ENCODE results near the gene FUT3. TPM values are rescaled to one million over a fixed set of nuclear protein-coding genes. Genes with fewer than 3 reads are reported as not detected.

FUT3 gene
- total and polyA plus RNA-seq, 9 of the 15 experiments (the other 6 are each of a cell fraction or from before 2014, with no cell fraction given), result 0.09 TPM; not detected in 8

DNA sequence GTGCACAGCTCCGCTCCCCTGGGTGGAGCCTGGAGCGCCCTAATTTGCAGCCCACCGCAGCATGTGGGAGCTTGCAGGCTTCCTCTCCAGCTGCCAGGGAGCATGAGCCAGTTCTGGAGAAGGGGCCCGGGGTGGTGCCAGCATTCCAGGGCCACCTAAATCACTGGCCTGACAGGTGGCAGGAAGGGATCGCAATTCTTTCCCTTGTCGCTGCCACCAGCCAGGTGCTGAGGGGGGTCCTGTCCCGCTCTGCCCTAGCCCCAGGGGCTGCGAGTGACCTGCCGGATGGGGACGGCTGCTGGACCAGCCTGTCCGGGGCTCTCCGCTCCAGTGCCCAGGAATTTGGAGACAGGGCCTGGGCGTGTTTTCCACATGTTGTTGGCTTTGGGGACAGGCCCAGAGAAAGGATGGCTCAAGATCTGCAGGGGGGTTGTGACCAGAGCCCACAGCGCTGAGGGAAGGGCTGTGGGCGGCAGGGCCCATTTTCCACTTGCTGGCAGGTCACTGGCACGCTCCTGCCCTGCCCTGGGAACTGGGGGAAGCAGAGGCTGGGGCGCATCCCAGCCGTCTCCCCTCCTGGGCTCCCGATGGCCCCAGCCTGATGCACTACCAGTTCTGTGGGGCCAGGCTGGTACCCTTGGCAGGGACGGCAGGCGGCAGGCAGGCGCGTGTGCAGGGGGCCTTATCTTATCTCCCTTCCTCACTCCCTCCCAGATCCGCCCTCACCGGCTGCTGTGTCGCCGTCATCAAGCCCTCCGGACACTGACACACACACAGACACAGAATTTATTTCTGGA lies 42.9 kb upstream of the FUT3 start (continued):
- TF ChIP-seq, protein P1, sequence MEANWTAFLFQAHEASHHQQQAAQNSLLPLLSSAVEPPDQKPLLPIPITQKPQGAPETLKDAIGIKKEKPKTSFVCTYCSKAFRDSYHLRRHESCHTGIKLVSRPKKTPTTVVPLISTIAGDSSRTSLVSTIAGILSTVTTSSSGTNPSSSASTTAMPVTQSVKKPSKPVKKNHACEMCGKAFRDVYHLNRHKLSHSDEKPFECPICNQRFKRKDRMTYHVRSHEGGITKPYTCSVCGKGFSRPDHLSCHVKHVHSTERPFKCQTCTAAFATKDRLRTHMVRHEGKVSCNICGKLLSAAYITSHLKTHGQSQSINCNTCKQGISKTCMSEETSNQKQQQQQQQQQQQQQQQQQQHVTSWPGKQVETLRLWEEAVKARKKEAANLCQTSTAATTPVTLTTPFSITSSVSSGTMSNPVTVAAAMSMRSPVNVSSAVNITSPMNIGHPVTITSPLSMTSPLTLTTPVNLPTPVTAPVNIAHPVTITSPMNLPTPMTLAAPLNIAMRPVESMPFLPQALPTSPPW (CRISPR knock-in tag; IDR thresholded peaks at IDR 0.05), result peak; percentile 64
- TF ChIP-seq RBM39 (optimal IDR thresholded peaks at IDR 0.05; ENCODE audit: low read depth, low read length), result no peak
- peak; percentile 52 for TF ChIP-seq POLR2A (conservative IDR thresholded peaks at IDR 0.05)
- TF ChIP-seq CREB1 (IDR thresholded peaks at IDR 0.05), result no peak
- TF ChIP-seq CREB1 (CRISPR knock-in tag; IDR thresholded peaks at IDR 0.05), result peak; percentile 40; the same call in 1 of the 2 replicates
- TF ChIP-seq ETV1 (tag; conservative IDR thresholded peaks at IDR 0.05; ENCODE audit: low read depth), result peak; percentile 64
- TF ChIP-seq KDM5B (IDR thresholded peaks at IDR 0.05; ENCODE audit: insufficient replicate concordance, low read depth, low read length), result no peak
- TF ChIP-seq, protein P2, sequence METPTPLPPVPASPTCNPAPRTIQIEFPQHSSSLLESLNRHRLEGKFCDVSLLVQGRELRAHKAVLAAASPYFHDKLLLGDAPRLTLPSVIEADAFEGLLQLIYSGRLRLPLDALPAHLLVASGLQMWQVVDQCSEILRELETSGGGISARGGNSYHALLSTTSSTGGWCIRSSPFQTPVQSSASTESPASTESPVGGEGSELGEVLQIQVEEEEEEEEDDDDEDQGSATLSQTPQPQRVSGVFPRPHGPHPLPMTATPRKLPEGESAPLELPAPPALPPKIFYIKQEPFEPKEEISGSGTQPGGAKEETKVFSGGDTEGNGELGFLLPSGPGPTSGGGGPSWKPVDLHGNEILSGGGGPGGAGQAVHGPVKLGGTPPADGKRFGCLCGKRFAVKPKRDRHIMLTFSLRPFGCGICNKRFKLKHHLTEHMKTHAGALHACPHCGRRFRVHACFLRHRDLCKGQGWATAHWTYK (CRISPR knock-in tag; IDR thresholded peaks at IDR 0.05), result peak; percentile 26; the same call in 1 of the 2 replicates
- TF ChIP-seq, protein P3, sequence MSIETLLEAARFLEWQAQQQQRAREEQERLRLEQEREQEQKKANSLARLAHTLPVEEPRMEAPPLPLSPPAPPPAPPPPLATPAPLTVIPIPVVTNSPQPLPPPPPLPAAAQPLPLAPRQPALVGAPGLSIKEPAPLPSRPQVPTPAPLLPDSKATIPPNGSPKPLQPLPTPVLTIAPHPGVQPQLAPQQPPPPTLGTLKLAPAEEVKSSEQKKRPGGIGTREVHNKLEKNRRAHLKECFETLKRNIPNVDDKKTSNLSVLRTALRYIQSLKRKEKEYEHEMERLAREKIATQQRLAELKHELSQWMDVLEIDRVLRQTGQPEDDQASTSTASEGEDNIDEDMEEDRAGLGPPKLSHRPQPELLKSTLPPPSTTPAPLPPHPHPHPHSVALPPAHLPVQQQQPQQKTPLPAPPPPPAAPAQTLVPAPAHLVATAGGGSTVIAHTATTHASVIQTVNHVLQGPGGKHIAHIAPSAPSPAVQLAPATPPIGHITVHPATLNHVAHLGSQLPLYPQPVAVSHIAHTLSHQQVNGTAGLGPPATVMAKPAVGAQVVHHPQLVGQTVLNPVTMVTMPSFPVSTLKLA (conservative IDR thresholded peaks at IDR 0.05), result peak in 1 of 2 experiments; percentile 55; a peak in 1 of 4 replicates
- peak; percentile 41 for TF ChIP-seq CXXC5 (CRISPR knock-in tag; IDR thresholded peaks at IDR 0.05)
- no peak for TF ChIP-seq TFAM (CRISPR knock-in tag; conservative IDR thresholded peaks at IDR 0.05)
- TF ChIP-seq LARP7 (IDR thresholded peaks at IDR 0.05), result no peak
- TF ChIP-seq TEAD4 (IDR thresholded peaks at IDR 0.05; ENCODE audit: low read length), result peak; percentile 66
- no peak for TF ChIP-seq TEAD4 (CRISPR knock-in tag; IDR thresholded peaks at IDR 0.05; ENCODE audit: borderline replicate concordance)
- 0 out of 2 replicates have a peak, but pooled peaks have one; percentile 19 for TF ChIP-seq HNRNPL (IDR thresholded peaks at IDR 0.05; ENCODE audit: low read depth, low read length)
- TF ChIP-seq TBL1XR1 (IDR thresholded peaks at IDR 0.05; ENCODE audit: low read length in 2 of 2), result 0 out of 4 replicates have a peak, but pooled peaks of 1 of the 2 experiments have one; percentile 38
- TF ChIP-seq ZNF717 (CRISPR knock-in tag; IDR thresholded peaks at IDR 0.05), result no peak
- TF ChIP-seq TCF3 (CRISPR knock-in tag; IDR thresholded peaks at IDR 0.05), result peak; percentile 79
- TF ChIP-seq ZNF24 (IDR thresholded peaks at IDR 0.05), result no peak
- TF ChIP-seq TEAD1 (CRISPR knock-in tag; IDR thresholded peaks at IDR 0.05), result 0 out of 4 replicates have a peak, but pooled peaks of 1 of the 2 experiments have one; percentile 23
- TF ChIP-seq POLR2G (IDR thresholded peaks at IDR 0.05; ENCODE audit: low read depth, low read length), result peak; percentile 67
- TF ChIP-seq HDAC2 (IDR thresholded peaks at IDR 0.05), result 0 out of 2 replicates have a peak, but pooled peaks have one; percentile 25
- TF ChIP-seq TCF7 (IDR thresholded peaks at IDR 0.05; ENCODE audit: borderline replicate concordance), result no peak
- peak; percentile 34; the same call in 1 of the 2 replicates for TF ChIP-seq POLR2AphosphoS2 (IDR thresholded peaks at IDR 0.05; ENCODE audit: low read length)
- peak; percentile 61; the same call in 1 of the 2 replicates for TF ChIP-seq SMAD4 (CRISPR knock-in tag; conservative IDR thresholded peaks at IDR 0.05)
- TF ChIP-seq MEIS2 (IDR thresholded peaks at IDR 0.05; ENCODE audit: partially characterized antibody), result peak; percentile 24

Measured in K562 (cell line).